Fibroblast of pulmonary artery (primary cell): ENCODE results near the gene CREBBP.

ENCODE experiments used
- DNase-seq: peaks from one replicate; pipeline ENCODE4 v3.0.0-alpha.2; 2010; ENCODE audit warnings: low read depth
- H3K4me3 ChIP-seq: replicated peaks from 2 replicates; pipeline ENCODE4 v1.5.1; 2011; ENCODE audit warnings: low read depth, mild to moderate bottlenecking, control low read depth, low read length, moderate library complexity
- CTCF ChIP-seq: IDR thresholded peaks from 2 replicates; pipeline ENCODE4 v1.5.1; 2011; ENCODE audit warnings: mild to moderate bottlenecking, control low read depth, low read length, inconsistent platforms; ENCODE audit errors: missing control alignments

Gene CREBBP

GRCh38 chr16:3874242-3874641, 6.3 kb downstream of the CREBBP start:
- no peak overlapping the region for H3K4me3 ChIP-seq
- TF ChIP-seq CTCF: no peak
- DNase-seq: no peak

- no peak for TF ChIP-seq CTCF
- DNase-seq: no peak
- no peak overlapping the region for H3K4me3 ChIP-seq
These were observed 6.9 kb downstream of the CREBBP start for GRCh38 chr16:3873482-3874173.

GRCh38 chr16:3872216-3872895, 8.2 kb downstream of the CREBBP start:
- H3K4me3 ChIP-seq: no peak overlapping the region
- no peak for TF ChIP-seq CTCF
- DNase-seq: no peak

- no peak for TF ChIP-seq CTCF
- no peak for DNase-seq
- no peak overlapping the region for H3K4me3 ChIP-seq
These were observed 11.5 kb downstream of the CREBBP start for GRCh38 chr16:3868967-3869366.

- TF ChIP-seq CTCF: no peak
- no peak for DNase-seq
- no peak overlapping the region for H3K4me3 ChIP-seq
These were observed 12.0 kb downstream of the CREBBP start for GRCh38 chr16:3868556-3868955.

GRCh38 chr16:3866703-3867431, 13.6 kb downstream of the CREBBP start:
- DNase-seq: no peak
- TF ChIP-seq CTCF: no peak
- no peak overlapping the region for H3K4me3 ChIP-seq
